Coronary artery (tissue), 2 donors: Measurements from ENCODE around the gene IQCK.

Source experiments
- DNase-seq: peaks from one replicate; pipeline ENCODE4 v3.0.0-alpha.2; 2017; ENCODE audit warnings: low spot score
- H3K27ac ChIP-seq, 2 donors: fragments of 200-600 bp; sonication (generic); one replicate each; pipeline ENCODE4 v1.5.1; 2016 to 2019
- H3K4me3 ChIP-seq: fragments of 200-600 bp; sonication (generic); 2 replicates; pipeline ENCODE4 v1.5.1; 2016; ENCODE audit warnings: mild to moderate bottlenecking, moderate library complexity
- TF ChIP-seq, protein P1 (sequence below): fragments of 200-600 bp; sonication (generic); IDR thresholded peaks from one replicate; pipeline ENCODE4 v1.5.1; 2019; ENCODE audit warnings: antibody characterized with exemption

The IQCK gene

DNA sequence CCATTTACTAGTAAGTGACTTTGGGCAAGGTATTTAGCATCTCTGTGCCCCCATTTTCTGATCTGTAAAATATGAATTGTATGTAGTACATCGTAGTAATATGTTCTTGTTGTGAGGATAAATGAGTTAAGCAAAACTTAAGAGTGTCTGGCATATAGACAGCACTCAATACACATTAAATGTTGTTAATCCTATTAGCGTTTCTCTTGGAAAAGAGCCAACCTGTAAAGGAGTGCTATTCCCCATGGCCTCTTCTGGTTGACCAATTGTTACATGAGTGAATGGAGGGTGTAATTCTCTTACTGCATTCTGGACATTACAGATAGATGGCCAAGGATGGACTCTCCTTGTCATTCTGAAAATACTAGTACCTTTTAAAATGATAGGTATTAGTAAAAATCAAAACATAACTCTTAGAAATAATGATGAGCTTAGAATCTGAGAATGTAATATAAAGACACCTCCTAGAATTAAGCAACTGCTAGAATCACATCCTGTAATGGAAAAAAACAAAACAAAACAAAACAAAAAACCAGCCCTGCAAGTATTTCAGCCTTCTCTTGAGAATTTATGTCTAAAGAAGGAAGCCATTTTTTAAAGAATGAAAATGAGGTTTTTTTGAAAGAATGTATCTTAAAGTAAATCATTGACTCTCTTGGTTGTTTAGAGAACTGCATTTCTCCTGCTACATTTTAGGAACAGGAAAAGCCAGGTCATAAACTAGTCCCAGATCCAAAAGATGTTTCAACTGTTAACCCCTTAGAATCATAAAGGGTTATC lies 30.5 kb downstream of the IQCK start:
- Histone ChIP-seq H3K4me3 (no peak overlapping the region), H3K27ac (no peak overlapping the region)
- DNase-seq = no peak
- TF ChIP-seq, protein P1, sequence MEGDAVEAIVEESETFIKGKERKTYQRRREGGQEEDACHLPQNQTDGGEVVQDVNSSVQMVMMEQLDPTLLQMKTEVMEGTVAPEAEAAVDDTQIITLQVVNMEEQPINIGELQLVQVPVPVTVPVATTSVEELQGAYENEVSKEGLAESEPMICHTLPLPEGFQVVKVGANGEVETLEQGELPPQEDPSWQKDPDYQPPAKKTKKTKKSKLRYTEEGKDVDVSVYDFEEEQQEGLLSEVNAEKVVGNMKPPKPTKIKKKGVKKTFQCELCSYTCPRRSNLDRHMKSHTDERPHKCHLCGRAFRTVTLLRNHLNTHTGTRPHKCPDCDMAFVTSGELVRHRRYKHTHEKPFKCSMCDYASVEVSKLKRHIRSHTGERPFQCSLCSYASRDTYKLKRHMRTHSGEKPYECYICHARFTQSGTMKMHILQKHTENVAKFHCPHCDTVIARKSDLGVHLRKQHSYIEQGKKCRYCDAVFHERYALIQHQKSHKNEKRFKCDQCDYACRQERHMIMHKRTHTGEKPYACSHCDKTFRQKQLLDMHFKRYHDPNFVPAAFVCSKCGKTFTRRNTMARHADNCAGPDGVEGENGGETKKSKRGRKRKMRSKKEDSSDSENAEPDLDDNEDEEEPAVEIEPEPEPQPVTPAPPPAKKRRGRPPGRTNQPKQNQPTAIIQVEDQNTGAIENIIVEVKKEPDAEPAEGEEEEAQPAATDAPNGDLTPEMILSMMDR = no peak

DNA sequence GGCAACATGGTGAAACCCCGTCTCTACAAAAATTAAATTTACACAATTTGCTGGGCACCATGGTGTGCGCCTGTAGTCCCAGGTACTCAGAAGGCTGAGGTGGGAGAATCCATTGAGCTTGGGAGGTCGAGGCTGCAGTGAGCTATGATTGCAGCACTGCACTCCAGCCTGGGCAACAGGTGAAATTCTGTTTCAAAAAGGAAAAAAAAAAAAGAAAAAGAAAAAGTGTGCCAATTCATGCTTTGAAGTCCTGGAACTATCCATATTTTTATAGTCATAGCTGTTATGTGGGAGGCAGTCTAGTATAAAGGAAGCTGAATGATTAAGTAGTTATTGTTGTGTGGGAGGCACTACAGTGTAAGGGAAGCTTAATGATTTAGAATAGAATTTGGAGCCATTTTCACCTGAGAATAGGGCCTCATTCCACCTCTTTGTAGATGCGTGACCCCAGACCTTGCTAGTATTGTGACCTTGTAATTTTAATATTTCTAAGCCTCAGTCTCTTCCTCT lies 31.6 kb downstream of the IQCK start:
- no peak overlapping the region for H3K4me3 ChIP-seq
- TF ChIP-seq, protein P1 = no peak
- no peak for DNase-seq
- H3K27ac ChIP-seq = no peak overlapping the region

DNA sequence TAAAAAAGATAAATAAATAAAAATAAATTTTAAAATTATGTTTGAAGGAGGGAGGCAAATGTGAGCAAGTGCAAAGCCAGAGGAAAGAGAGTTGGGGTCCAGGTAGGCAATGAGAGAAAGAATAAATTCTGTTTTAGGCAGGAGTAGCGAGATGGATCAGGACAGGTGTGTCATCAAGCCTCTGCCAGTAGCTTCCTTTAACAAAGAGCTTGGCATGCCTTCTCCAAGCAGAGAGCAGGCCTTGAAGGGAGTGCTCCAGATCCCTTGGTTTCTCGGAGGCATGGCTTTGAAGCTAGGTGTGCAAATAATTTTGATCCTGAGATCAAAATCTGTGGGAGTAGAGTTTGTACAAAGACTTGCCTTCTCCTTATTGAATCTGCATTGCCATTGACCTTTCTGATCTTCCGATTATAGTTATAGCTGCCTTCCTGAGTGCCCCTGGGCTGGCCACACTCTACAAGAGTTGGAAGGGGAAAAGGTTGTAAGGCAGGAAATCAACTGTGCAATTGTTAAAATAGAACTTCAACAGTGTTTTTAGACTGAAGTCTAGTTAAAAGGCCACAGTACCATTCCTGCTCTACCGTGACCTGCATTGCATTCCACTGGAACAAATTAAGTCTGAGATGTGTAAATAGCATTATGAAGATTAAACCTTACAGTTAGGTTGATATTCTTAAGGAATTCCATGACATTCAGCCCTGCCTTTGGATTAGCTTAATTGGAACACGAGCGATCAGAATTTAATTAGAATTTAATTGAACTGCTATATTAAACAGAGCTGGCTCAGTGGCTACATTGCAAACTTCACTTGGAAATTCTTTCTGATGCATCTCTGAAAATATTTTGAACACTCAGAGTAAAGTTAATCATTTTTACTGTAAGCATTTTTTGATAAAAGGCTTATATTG lies 33.7 kb downstream of the IQCK start:
- Histone ChIP-seq H3K4me3 (no peak overlapping the region), H3K27ac (peak overlapping the region in 1 of 2 donors; percentile 19)
- no peak for DNase-seq
- TF ChIP-seq, protein P1 = no peak

DNA sequence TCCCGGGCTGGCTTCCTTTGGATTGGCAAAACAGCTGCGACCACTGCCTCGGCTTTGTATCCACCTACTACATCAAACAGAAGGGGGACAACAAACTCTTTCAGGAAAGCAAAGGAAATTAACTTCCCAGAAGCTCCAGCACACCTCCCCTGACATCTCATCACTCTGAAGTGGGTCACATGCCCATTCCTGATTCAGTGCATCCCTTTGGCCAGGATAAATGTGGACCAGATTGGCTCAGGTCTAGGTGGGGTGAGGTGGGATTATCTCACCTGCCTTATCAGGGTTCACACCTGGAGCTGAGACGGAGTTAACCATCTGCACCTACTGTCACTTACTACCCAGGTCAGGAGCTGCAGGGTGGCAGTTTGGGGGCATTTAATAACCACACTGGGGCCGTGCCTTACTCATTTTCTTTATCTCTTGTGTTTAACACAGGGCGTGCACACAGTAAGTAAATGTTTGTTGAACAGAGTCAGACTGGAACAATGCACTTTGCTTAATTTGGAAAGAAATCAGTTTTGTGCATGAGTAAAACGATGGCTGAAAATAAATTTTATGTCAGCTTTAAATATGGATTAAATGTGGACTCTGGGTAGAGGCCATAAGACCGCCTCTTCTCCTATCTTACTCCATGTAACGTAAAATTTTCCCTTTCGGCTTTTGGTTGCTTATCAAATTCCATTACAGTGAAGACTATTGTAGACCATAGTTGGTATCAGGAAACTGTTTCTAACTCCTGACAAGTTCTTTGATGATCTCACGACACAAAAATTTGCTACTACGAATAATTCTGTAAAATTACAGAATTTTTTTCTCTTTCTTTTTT lies 36.0 kb downstream of the IQCK start:
- Histone ChIP-seq H3K27ac (peak overlapping the region in 1 of 2 donors; percentile 70), H3K4me3 (no peak overlapping the region)
- DNase-seq = no peak
- TF ChIP-seq, protein P1 = no peak

DNA sequence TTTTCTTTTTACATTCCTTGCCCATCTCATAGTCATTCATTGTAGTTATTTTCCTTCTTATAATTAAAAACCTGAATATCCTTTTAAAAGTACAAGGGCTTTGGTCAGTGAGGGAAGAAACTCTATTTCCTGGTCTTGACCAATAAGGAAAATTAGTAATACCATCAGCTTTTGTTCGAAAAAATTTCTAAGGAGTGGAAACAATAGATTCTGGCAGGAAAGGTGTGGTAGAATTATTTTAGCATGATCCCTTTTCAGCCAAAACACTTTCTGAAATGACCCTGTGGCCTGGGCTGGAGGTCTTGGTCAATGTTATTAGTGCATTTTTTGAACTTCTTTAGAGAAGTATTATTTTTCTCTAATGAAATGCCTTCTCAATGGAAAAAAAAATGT lies 36.6 kb downstream of the IQCK start:
- no peak for DNase-seq
- H3K4me3 ChIP-seq = no peak overlapping the region
- peak overlapping the region in 1 of 2 donors; percentile 65 for H3K27ac ChIP-seq
- TF ChIP-seq, protein P1 = no peak

DNA sequence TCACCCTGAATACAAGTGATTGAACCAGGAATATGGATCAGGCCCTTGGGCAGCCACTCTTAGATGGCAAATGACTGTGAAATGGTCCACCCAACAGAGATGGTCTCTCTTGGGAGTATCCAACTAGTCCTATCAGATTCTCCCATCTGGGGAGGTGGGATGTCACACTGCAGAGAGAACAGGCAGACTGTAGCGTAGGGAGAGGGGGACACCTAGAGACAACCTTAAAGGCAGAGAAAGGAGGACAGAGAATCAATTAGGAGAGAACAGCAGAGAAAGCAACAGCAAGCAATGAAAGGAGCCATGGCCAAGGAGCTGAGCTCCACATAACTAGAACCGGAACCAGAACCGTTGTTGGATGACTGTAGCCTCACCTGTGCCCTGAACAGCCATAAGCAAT lies 37.2 kb downstream of the IQCK start:
- Histone ChIP-seq H3K27ac (peak overlapping the region in 1 of 2 donors; percentile 65), H3K4me3 (no peak overlapping the region)
- TF ChIP-seq, protein P1 = no peak
- no peak for DNase-seq
